Type B pancreatic cell (in vitro differentiated cells): ENCODE measurements around the gene TOP2A. TPM values are rescaled to one million over a fixed set of nuclear protein-coding genes. Genes with fewer than 3 reads are reported as not detected.
A peak's percentile ranks its signal among the peaks of the same experiment; 100 is the strongest.
"Not testable (repeated sequence)": the region's sequence is repeated elsewhere in the genome, so short reads cannot be mapped to it uniquely, and the experiment has no call there.

ENCODE experiments used
- DNase-seq: peaks from one replicate; pipeline ENCODE4 v3.0.0; 2021; ENCODE audit warnings: mixed read lengths; ENCODE audit not compliant: unreplicated experiment; ENCODE audit errors: extremely low spot score
- H3K27ac Mint-ChIP-seq: 2 replicates; pipeline ENCODE4 v1.8.0; 2021; ENCODE audit warnings: mild to moderate bottlenecking, mixed read lengths
- H3K27me3 Mint-ChIP-seq: 2 replicates; pipeline ENCODE4 v1.8.0; 2021; ENCODE audit warnings: mixed read lengths
- H3K36me3 Mint-ChIP-seq: 2 replicates; pipeline ENCODE4 v1.8.0; 2021; ENCODE audit warnings: mixed read lengths
- H3K4me1 Mint-ChIP-seq: one replicate; pipeline ENCODE4 v1.8.0; 2021; ENCODE audit warnings: mixed read lengths; ENCODE audit not compliant: unreplicated experiment
- H3K4me3 Mint-ChIP-seq: 2 replicates; pipeline ENCODE4 v1.8.0; 2021; ENCODE audit warnings: mild to moderate bottlenecking, mixed read lengths
- H3K9me3 Mint-ChIP-seq: 2 replicates; pipeline ENCODE4 v1.8.0; 2021; ENCODE audit warnings: mixed read lengths
- total RNA-seq: library from RNA; stranded (reverse); gene quantifications from 2 replicates; pipeline ENCODE4 v1.2.1, GENCODE V29; 2021; ENCODE audit warnings: low replicate concordance
- TF ChIP-seq, protein P1 (sequence below): fragments of 200-600 bp; sonication (generic); conservative IDR thresholded peaks from 2 replicates; pipeline ENCODE4 v1.5.0; 2021; ENCODE audit warnings: antibody characterized with exemption, mild to moderate bottlenecking

TOP2A gene
- total RNA-seq, 1 donor from 2014 or later, result 248 TPM

DNA sequence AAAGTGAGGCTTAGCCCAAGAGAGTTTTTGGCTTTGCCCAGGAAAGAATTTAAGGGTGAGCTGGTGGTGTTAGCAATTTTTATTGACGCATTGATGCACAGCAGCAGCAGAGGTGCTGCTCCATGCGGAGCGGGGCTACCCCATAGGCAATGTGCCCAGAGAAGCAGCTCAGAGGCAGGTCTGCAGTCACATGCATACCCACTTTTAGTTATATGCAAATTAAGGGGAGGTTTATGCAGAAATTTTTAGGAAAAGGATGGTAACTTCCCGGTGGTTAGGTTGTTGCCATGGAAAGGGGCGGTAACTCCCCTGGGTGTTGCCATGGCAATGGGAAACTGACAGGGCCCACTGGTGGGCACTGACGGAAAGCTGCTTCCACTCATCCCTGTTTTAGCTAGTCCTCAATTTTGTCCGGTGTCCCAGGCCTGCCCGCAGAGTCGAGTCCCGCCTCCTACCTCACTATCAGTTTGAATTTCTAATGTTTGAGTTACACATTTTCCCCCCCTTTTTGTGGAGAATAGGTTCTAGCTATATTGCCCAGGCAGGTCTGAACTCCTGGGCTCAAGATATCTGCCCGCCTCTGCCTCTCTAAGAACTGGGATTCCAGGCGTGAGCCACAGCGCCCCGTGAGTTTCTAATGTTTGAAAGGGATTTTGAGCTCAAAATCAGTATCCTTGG is 42.7 kb downstream of the TOP2A start:
- no peak overlapping the region for H3K27ac Mint-ChIP-seq
- TF ChIP-seq, protein P1, sequence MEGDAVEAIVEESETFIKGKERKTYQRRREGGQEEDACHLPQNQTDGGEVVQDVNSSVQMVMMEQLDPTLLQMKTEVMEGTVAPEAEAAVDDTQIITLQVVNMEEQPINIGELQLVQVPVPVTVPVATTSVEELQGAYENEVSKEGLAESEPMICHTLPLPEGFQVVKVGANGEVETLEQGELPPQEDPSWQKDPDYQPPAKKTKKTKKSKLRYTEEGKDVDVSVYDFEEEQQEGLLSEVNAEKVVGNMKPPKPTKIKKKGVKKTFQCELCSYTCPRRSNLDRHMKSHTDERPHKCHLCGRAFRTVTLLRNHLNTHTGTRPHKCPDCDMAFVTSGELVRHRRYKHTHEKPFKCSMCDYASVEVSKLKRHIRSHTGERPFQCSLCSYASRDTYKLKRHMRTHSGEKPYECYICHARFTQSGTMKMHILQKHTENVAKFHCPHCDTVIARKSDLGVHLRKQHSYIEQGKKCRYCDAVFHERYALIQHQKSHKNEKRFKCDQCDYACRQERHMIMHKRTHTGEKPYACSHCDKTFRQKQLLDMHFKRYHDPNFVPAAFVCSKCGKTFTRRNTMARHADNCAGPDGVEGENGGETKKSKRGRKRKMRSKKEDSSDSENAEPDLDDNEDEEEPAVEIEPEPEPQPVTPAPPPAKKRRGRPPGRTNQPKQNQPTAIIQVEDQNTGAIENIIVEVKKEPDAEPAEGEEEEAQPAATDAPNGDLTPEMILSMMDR, result no peak
- H3K9me3 Mint-ChIP-seq, result peaks cover 11% of the 10 kb centered on the region
- no peak overlapping the region for H3K4me3 Mint-ChIP-seq
- H3K4me1 Mint-ChIP-seq, result peaks cover 8% of the 10 kb centered on the region
- H3K36me3 Mint-ChIP-seq, result peaks cover 6% of the 10 kb centered on the region
- DNase-seq, result peak; percentile 60
- no peaks in the 10 kb centered on the region for H3K27me3 Mint-ChIP-seq

DNA sequence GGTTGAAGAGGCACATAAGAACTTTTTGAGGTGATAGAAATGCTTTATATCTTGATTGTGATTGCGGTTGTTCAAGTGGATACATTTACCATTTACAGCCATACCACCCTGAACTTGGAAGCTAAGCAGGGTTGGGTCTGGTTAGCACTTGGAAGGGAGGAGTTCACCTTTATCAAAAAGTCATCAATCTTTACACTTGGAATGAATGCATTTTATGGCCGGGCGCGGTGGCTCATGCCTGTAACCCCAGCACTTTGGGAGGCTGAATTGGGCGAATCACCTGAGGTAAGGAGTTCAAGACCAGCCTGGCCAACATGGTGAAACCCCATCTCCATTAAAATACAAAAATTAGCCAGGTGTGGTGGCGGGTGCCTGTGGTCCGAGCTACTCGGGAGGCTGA is 43.7 kb downstream of the TOP2A start:
- Mint-ChIP-seq H3K9me3 (peaks cover 11% of the 10 kb centered on the region), H3K36me3 (peaks cover 6% of the 10 kb centered on the region), H3K27ac (no peak overlapping the region), H3K4me1 (peaks cover 8% of the 10 kb centered on the region), H3K4me3 (no peak overlapping the region), H3K27me3 (no peaks in the 10 kb centered on the region)
- peak; percentile 25 for DNase-seq
- TF ChIP-seq, protein P1, result no peak

DNA sequence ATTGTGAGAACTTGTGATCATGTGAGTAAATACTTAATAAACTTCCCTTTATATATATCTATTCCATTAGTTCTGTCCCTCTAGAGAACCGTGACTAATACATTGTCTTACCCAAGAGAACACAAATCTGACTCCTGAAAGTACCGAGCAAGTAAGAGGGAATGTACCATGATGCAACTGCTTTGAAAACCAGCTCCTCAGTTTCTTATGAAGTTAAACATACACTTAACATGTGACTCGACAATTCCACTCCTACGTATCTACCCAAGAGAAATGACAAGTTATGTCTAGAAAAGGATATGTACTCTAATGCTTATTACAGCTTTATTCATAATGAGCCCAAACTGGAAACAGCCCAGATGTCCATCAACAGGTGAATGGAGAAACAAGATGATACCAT is 44.4 kb downstream of the TOP2A start:
- Mint-ChIP-seq H3K27me3 (no peaks in the 10 kb centered on the region), H3K4me3 (no peak overlapping the region), H3K36me3 (peaks cover 6% of the 10 kb centered on the region), H3K9me3 (peaks cover 11% of the 10 kb centered on the region), H3K4me1 (peaks cover 8% of the 10 kb centered on the region), H3K27ac (no peak overlapping the region)
- TF ChIP-seq, protein P1, result no peak
- no peak for DNase-seq

DNA sequence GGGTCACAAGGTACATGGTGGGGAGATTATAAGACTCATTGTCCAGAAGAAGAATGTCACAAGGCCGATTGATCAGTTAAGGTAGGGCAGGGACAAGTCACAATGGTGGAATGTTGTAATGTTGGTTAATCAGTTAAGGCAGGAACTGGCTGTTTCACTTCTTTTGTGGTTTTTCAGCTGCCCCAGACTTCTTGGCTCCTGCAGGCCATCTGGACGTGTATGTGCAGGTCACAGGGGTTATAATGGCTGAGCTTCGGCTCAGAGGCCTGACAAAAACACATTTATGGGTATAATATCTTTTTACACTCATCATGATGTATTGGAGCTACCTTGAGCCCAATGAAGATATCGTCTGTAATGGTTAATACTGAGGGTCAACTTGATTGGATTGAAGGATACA is 45.1 kb downstream of the TOP2A start:
- DNase-seq, H3K36me3 Mint-ChIP-seq, H3K4me3 Mint-ChIP-seq, H3K4me1 Mint-ChIP-seq, H3K27me3 Mint-ChIP-seq: not testable (repeated sequence)
- Mint-ChIP-seq H3K27ac (peak overlapping the region; percentile 34), H3K9me3 (peaks cover 11% of the 10 kb centered on the region)

DNA sequence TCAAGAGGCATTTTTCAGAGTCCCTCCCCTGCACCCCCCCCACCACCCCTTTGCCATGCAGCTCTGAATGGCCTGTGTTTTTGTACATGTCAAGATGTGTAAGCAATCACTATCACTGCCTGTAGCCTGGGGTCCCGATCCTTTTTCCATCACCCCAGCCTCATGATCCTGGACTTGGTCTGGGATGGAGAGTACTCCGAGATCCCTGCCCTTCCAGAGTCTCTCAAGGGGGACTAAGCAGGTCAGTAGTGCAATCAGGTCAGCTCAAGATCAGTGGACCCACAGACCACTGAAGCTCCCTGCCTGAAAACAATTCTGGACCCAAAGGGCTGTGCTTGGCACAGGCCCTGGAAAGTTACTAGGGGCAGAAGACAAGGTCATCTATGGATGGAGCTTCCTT is 45.7 kb downstream of the TOP2A start:
- TF ChIP-seq, protein P1, result no peak
- no peak overlapping the region for H3K4me3 Mint-ChIP-seq
- H3K4me1 Mint-ChIP-seq, result peaks cover 8% of the 10 kb centered on the region
- H3K9me3 Mint-ChIP-seq, result peaks cover 11% of the 10 kb centered on the region
- no peak for DNase-seq
- H3K27ac Mint-ChIP-seq, result no peak overlapping the region
- H3K27me3 Mint-ChIP-seq, result no peaks in the 10 kb centered on the region
- peaks cover 6% of the 10 kb centered on the region for H3K36me3 Mint-ChIP-seq

DNA sequence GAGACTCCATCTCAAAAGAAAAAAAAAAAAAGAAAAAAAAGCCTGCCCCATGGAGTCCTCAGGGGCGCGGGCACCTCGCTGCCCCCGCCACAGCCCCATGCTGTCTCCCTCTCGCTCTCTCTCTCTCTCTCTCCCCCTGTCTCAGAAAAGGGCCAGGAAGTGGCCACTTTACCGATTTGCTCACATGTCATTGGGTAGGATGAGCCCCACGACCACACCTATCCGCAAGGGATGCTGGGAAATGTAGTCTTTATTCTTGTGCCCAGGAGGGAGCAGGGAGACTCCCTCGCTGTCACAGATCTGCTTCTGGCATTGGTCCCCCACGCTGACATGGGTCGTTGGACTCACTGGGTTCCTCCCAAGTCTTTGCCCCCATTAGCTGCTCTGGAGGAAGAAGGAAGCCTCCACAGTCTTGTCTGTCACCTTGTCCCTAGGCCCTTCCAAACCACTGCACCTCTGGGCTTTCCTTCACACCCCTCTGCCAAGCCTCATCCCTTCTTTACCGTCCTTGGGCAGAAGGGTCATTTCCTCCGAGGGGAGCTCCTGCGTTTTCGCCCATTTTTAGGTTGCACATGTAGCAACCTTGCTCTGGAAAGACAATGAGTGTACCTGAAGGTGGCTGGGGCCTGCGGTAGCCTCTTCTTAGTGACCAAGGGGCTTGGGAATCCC is 46.3 kb downstream of the TOP2A start:
- H3K4me3 Mint-ChIP-seq, result no peak overlapping the region
- H3K9me3 Mint-ChIP-seq, result peaks cover 11% of the 10 kb centered on the region
- no peaks in the 10 kb centered on the region for H3K27me3 Mint-ChIP-seq
- no peak overlapping the region for H3K27ac Mint-ChIP-seq
- peaks cover 8% of the 10 kb centered on the region for H3K4me1 Mint-ChIP-seq
- TF ChIP-seq, protein P1, result no peak
- DNase-seq, result no peak
- H3K36me3 Mint-ChIP-seq, result peaks cover 6% of the 10 kb centered on the region
